SK-N-SH (cell line): Measurements from ENCODE around the gene SLCO3A1. TPM values are rescaled to one million over a fixed set of nuclear protein-coding genes. Genes with fewer than 3 reads are reported as not detected.

Source experiments
- CTCF ChIA-PET: fragments of 300-600, 350-600 bp; formaldehyde crosslinking; extraction: SDS; loops from one replicate; lab custom pipeline; 2021; lab: Yijun Ruan, JAX
- POLR2A ChIA-PET: fragments of 350-600 bp; sonication (Branson Sonifier 250); formaldehyde crosslinking; extraction: SDS; loops from one replicate; lab custom pipeline; 2020; ENCODE audit warnings: antibody characterized with exemption, inconsistent platforms; lab: Yijun Ruan, JAX
- DNase-seq: peaks from one replicate; pipeline ENCODE4 v3.0.0; 2012
- H2AFZ ChIP-seq: fragments of 200-600 bp; sonication (generic); 2 replicates; pipeline ENCODE4 v1.8.1; 2016; ENCODE audit warnings: antibody characterized with exemption, mild to moderate bottlenecking, low read depth
- H3F3A ChIP-seq: fragments of 200-600 bp; sonication (generic); replicated peaks from 2 replicates; pipeline ENCODE3; 2016; ENCODE audit warnings: antibody characterized with exemption, mild to moderate bottlenecking; ENCODE audit not compliant: insufficient read depth
- H3K27ac ChIP-seq, 2 experiments: fragments of 200-500 bp in 1 of 2; fragments of 200-600 bp in 1 of 2; sonication (Bioruptor generic) in 1 of 2; sonication (generic), shearing (Covaris generic) in 1 of 2; 2 replicates each; pipeline versions ENCODE4 v1.5.1 to v1.6.1; 2014 to 2016; ENCODE audit warnings: low read depth in 2 of 2, inconsistent platforms in 1 of 2, low read length in 1 of 2, mild to moderate bottlenecking in 1 of 2, mixed read lengths in 1 of 2
- H3K27me3 ChIP-seq: fragments of 200-600 bp; sonication (generic), shearing (Covaris generic); 2 replicates; pipeline ENCODE4 v1.6.1; 2016; ENCODE audit warnings: mixed run types; ENCODE audit not compliant: insufficient read depth
- H3K36me3 ChIP-seq, 2 experiments: fragments of 200-500 bp in 1 of 2; fragments of 200-600 bp in 1 of 2; sonication (Bioruptor generic) in 1 of 2; sonication (generic) in 1 of 2; replicated peaks in 1 of 2; 2 replicates each; pipeline versions ENCODE3 to v1.5.1; 2014 to 2016; ENCODE audit warnings: low read length in 1 of 2, mild to moderate bottlenecking in 1 of 2; ENCODE audit not compliant: insufficient read depth in 2 of 2, control insufficient read depth in 1 of 2
- H3K4me1 ChIP-seq, 2 experiments: fragments of 200-500 bp in 1 of 2; fragments of 200-600 bp in 1 of 2; sonication (Bioruptor generic) in 1 of 2; sonication (generic), shearing (Covaris generic) in 1 of 2; 2 replicates each; pipeline versions ENCODE4 v1.5.1 to v1.6.1; 2014 to 2016; ENCODE audit warnings: low read depth in 1 of 2, low read length in 1 of 2, mixed run types in 1 of 2; ENCODE audit not compliant: insufficient read depth in 2 of 2, control insufficient read depth in 1 of 2
- H3K4me2 ChIP-seq: fragments of 200-600 bp; sonication (generic), shearing (Covaris generic); 2 replicates; pipeline ENCODE4 v1.6.1; 2017; ENCODE audit warnings: mixed run types
- H3K4me3 ChIP-seq, 2 experiments: fragments of 200-500 bp in 1 of 2; fragments of 200-600 bp in 1 of 2; sonication (Bioruptor generic) in 1 of 2; sonication (generic), shearing (Covaris generic) in 1 of 2; 2 replicates each; pipeline versions ENCODE4 v1.5.1 to v1.8.1; 2014 to 2016; ENCODE audit warnings: low read depth in 2 of 2, inconsistent platforms in 1 of 2, low read length in 1 of 2, mild to moderate bottlenecking in 1 of 2, mixed read lengths in 1 of 2, moderate library complexity in 1 of 2
- H3K79me2 ChIP-seq: fragments of 200-600 bp; sonication (generic); 2 replicates; pipeline ENCODE4 v1.8.1; 2017; ENCODE audit warnings: mild to moderate bottlenecking; ENCODE audit not compliant: insufficient read depth
- H3K9ac ChIP-seq: fragments of 200-600 bp; sonication (generic); 2 replicates; pipeline ENCODE4 v1.6.1; 2017; ENCODE audit warnings: mixed run types
- H3K9me2 ChIP-seq: fragments of 200-600 bp; sonication (generic); 2 replicates; pipeline ENCODE4 v1.6.1; 2017; ENCODE audit warnings: mixed run types
- H3K9me3 ChIP-seq: fragments of 200-600 bp; sonication (generic); 2 replicates; pipeline ENCODE4 v1.6.1; 2017; ENCODE audit warnings: mixed run types, mild to moderate bottlenecking, moderate library complexity
- H4K20me1 ChIP-seq: fragments of 200-600 bp; sonication (generic); 2 replicates; pipeline ENCODE4 v1.6.1; 2017; ENCODE audit warnings: mild to moderate bottlenecking, mixed run types; ENCODE audit not compliant: insufficient read depth
- CHD2 ChIP-seq: fragments of 150-350 bp; IDR thresholded peaks from 2 replicates; pipeline ENCODE4 v1.6.1; 2018; ENCODE audit warnings: low read length; ENCODE audit not compliant: partially characterized antibody
- ELF1 ChIP-seq: IDR thresholded peaks from 2 replicates; pipeline ENCODE4 v1.4.0; 2012
- EP300 ChIP-seq, 2 experiments: IDR thresholded peaks; 2 replicates each; pipeline versions ENCODE4 v1.4.0 to v1.6.1; 2012; ENCODE audit warnings: borderline replicate concordance in 1 of 2, low read depth in 1 of 2, low read length in 1 of 2
- EZH2phosphoT487 ChIP-seq: fragments of 200-600 bp; sonication (generic); IDR thresholded peaks from 2 replicates; pipeline ENCODE4 v1.6.1; 2017; ENCODE audit warnings: low read depth, mixed run types, mild to moderate bottlenecking, antibody characterized with exemption, moderate library complexity, borderline replicate concordance
- FOSL2 ChIP-seq: IDR thresholded peaks from 2 replicates; pipeline ENCODE4 v1.4.0; 2012; ENCODE audit warnings: low read depth, mild to moderate bottlenecking, moderate library complexity, borderline replicate concordance
- FOXJ3 ChIP-seq: sonication (generic); formaldehyde crosslinking; IDR thresholded peaks from 2 replicates; pipeline ENCODE4 v1.5.1; 2020; ENCODE audit warnings: mild to moderate bottlenecking, missing genetic modification reagents
- FOXM1 ChIP-seq: IDR thresholded peaks from 2 replicates; pipeline ENCODE4 v1.4.0; 2012; ENCODE audit warnings: low read depth, mild to moderate bottlenecking
- GATA2 ChIP-seq: sonication (generic); formaldehyde crosslinking; IDR thresholded peaks from 2 replicates; pipeline ENCODE4 v1.5.0; 2020; ENCODE audit warnings: mild to moderate bottlenecking, missing genetic modification reagents
- MAX ChIP-seq: IDR thresholded peaks from 2 replicates; pipeline ENCODE4 v1.4.0; 2012; ENCODE audit warnings: low read depth
- MEF2A ChIP-seq: IDR thresholded peaks from 2 replicates; pipeline ENCODE4 v1.4.0; 2012; ENCODE audit warnings: low read depth, borderline replicate concordance
- NFIC ChIP-seq: IDR thresholded peaks from 2 replicates; pipeline ENCODE4 v1.4.0; 2012; ENCODE audit warnings: borderline replicate concordance
- REST ChIP-seq: IDR thresholded peaks from 2 replicates; pipeline ENCODE4 v1.6.1; 2012; ENCODE audit warnings: mild to moderate bottlenecking, low read depth, low read length, moderate library complexity
- ZBTB33 ChIP-seq: IDR thresholded peaks from 2 replicates; pipeline ENCODE4 v1.4.0; 2012; ENCODE audit warnings: low read depth, borderline replicate concordance
- WGBS: methylation state at CpG from one replicate; pipeline ENCODE4 v1.1.6; 2017; ENCODE audit warnings: low lambda C conversion rate; 5-methylcytosine and 5-hydroxymethylcytosine counted together
- polyA plus RNA-seq, 3 experiments: library from polyadenylated mRNA; depleted of rRNA; stranded (reverse); fragments of >200 nt; gene quantifications; 2 replicates each; pipeline ENCODE4 v1.2.3, GENCODE V29; 2012

Gene SLCO3A1
- polyA plus RNA-seq, 1 of the 3 experiments (the other 2 are of a cell fraction): 19.7 TPM

DNA sequence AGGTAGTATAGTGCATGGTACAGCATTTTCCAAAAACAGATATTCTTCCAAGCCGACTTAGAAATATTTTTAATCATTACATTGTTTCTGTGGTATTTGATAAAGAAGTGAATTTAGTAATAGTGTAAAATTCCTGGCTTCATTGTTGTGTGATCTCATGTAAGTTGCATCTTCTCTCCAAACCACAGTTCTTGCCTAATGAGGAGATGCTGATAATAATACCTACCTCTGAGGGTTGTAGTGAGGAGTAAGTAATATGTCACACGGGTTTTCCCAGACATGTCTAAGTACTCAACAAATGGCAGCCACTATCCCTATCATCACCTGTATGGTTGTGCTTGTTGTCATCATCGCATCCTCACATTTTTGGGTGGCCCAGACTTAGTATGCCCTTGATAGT is 167.3 kb downstream of the SLCO3A1 start:
- H3F3A ChIP-seq: no peaks in the 10 kb centered on the region
- H3K9me3 ChIP-seq: no peaks in the 10 kb centered on the region
- ChIA-PET POLR2A (no interaction called here), CTCF (interaction anchor here (1.2 kb wide), 1 partner anchor 16 kb away, joined by 3 read pairs; no protein-coding TSS in a partner anchor)
- no peak overlapping the region for H3K9ac ChIP-seq
- WGBS: 77% methylated on average over 3 of the region's 3 CpGs
- H4K20me1 ChIP-seq: no peaks in the 10 kb centered on the region
- no peak overlapping the region for H3K27ac ChIP-seq
- no peaks in the 10 kb centered on the region for H3K27me3 ChIP-seq
- no peak overlapping the region; the same call in 1 of the 2 replicates for H3K4me2 ChIP-seq
- H3K4me1 ChIP-seq: no peaks in the 10 kb centered on the region; a peak in 2 of 4 replicates
- TF ChIP-seq GATA2 (no peak), FOXM1 (no peak), EP300 (IDR thresholded peaks at IDR 0.05; ENCODE audit: borderline replicate concordance in 1 of 2, low read depth in 1 of 2, low read length in 1 of 2) (no peak)
- no peaks in the 10 kb centered on the region for H3K9me2 ChIP-seq
- no peak overlapping the region for H3K4me3 ChIP-seq
- no peaks in the 10 kb centered on the region for H3K36me3 ChIP-seq
- DNase-seq: no peak
- no peaks in the 10 kb centered on the region; the same call in 1 of the 2 replicates for H3K79me2 ChIP-seq
- H2AFZ ChIP-seq: no peak overlapping the region

DNA sequence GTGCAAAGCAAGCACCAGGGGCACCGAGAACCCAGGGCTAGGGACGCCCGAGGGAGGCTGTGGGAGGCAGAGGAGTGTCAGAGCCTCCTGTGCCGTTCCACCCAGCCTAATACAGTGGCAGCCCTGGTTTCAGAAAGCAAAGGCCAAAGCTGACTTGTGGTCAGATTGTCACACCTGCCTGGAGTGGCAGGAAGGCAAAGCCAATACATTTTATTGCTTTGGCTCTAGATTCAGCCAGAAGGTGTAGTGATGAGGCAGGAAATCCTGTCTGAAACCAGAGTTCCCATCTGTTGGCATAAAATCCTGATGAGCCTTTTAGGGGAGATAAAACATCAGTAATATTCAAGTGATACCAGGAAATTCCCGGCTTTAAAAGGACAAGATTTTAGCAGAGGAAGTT is 168.3 kb downstream of the SLCO3A1 start:
- no peaks in the 10 kb centered on the region for H3F3A ChIP-seq
- H3K36me3 ChIP-seq: no peaks in the 10 kb centered on the region
- no peak overlapping the region for H3K9ac ChIP-seq
- H3K27me3 ChIP-seq: no peaks in the 10 kb centered on the region
- H2AFZ ChIP-seq: no peak overlapping the region
- POLR2A ChIA-PET: no interaction called here
- CTCF ChIA-PET: interaction anchor here (1.2 to 1.3 kb wide), 2 partner anchors 15 to 17 kb away, joined by 3 to 5 read pairs; no protein-coding TSS in a partner anchor
- no peak overlapping the region for H3K4me2 ChIP-seq
- 80% methylated on average over 5 of the region's 5 CpGs for WGBS
- no peaks in the 10 kb centered on the region for H3K9me2 ChIP-seq
- H3K4me3 ChIP-seq: no peak overlapping the region
- no peaks in the 10 kb centered on the region for H4K20me1 ChIP-seq
- no peaks in the 10 kb centered on the region for H3K9me3 ChIP-seq
- peaks cover 0 to 2% of the 10 kb centered on the region in 2 experiments; a peak in 2 of 4 replicates for H3K4me1 ChIP-seq
- no peak for DNase-seq
- TF ChIP-seq NFIC (no peak), EP300 (IDR thresholded peaks at IDR 0.05; ENCODE audit: borderline replicate concordance in 1 of 2, low read depth in 1 of 2, low read length in 1 of 2) (no peak), FOXM1 (no peak), FOSL2 (no peak), EZH2phosphoT487 (no peak), ZBTB33 (no peak), REST (no peak), ELF1 (no peak), CHD2 (no peak), MEF2A (no peak), FOXJ3 (CRISPR knock-in tag) (no peak), MAX (no peak), GATA2 (no peak)
- H3K27ac ChIP-seq: no peak overlapping the region
- H3K79me2 ChIP-seq: no peaks in the 10 kb centered on the region; the same call in 1 of the 2 replicates
